Fibroblast of mammary gland (primary cell): ENCODE data around the gene KIF6.

Experiments used
- DNase-seq: peaks from one replicate; pipeline ENCODE4 v3.0.0-alpha.2; 2010; ENCODE audit warnings: low read depth
- H3K4me3 ChIP-seq: 2 replicates; pipeline ENCODE4 v1.5.1; 2011; ENCODE audit warnings: low read depth, mild to moderate bottlenecking, low read length, moderate library complexity; ENCODE audit not compliant: control insufficient read depth
- TF ChIP-seq, protein P1 (sequence below): conservative IDR thresholded peaks from 2 replicates; pipeline ENCODE4 v1.5.1; 2011; ENCODE audit warnings: low read depth, low read length, inconsistent platforms; ENCODE audit not compliant: control insufficient read depth, insufficient read depth

The KIF6 gene

DNA sequence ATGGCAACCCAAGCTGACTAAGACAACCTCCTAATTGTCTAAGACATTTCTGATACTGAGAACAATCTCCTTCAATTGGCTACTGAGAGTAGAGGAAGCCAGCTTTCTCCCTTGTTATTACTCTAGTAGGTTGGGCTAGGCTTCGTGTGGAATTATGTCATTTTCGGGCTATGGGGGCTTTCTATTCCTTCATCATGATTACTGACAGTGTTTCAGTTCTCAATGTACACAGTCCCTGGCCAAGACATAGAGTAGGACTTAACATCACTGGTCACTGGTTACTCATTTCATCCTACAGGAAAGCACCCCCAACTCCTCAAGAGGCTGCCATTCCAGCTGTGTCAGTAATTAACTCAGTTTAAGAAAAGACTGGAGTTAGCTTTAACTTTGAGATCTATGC lies 100.0 kb downstream of the KIF6 start:
- TF ChIP-seq, protein P1, sequence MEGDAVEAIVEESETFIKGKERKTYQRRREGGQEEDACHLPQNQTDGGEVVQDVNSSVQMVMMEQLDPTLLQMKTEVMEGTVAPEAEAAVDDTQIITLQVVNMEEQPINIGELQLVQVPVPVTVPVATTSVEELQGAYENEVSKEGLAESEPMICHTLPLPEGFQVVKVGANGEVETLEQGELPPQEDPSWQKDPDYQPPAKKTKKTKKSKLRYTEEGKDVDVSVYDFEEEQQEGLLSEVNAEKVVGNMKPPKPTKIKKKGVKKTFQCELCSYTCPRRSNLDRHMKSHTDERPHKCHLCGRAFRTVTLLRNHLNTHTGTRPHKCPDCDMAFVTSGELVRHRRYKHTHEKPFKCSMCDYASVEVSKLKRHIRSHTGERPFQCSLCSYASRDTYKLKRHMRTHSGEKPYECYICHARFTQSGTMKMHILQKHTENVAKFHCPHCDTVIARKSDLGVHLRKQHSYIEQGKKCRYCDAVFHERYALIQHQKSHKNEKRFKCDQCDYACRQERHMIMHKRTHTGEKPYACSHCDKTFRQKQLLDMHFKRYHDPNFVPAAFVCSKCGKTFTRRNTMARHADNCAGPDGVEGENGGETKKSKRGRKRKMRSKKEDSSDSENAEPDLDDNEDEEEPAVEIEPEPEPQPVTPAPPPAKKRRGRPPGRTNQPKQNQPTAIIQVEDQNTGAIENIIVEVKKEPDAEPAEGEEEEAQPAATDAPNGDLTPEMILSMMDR = no peak
- DNase-seq = no peak
- no peak overlapping the region for H3K4me3 ChIP-seq

DNA sequence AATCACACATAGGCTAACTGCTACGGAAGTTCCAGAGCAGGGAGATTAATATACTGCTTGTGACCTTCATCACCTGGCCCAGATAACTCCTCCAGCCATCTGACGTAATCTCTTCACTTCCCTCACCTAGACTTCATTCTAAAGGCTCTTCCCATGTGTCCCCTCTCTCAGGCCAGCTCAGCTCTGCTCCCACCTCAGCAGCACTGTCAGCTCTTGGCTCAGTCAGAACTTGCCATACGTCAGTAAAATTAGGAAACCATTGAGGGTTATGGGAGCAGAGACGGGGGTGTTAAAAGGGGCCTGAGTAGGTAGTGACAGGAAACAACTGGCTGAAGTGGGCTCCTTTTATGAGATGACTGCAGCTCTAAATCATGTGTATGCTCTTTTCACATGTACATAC lies 101.5 kb downstream of the KIF6 start:
- DNase-seq = no peak
- no peak overlapping the region for H3K4me3 ChIP-seq
- TF ChIP-seq, protein P1 = no peak

DNA sequence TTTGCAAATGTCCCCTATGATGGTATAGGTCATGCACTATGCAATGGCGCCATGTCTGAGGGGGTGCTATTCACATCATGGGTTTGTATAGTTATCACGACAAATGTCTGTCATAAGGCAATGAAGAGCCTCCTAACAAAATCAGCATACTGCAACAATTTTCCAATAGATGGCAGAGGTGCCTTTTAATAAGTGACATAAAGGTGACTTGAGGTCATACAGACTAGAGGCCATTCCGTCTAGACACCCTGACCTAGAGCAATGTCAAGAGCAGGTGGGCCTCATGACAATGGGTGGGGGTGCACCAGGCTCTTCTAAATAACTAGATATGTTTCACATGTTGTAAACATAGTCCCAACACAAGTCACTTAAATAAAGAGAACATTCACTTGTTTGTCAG lies 107.7 kb downstream of the KIF6 start:
- TF ChIP-seq, protein P1 = no peak
- no peak overlapping the region for H3K4me3 ChIP-seq
- DNase-seq = no peak

DNA sequence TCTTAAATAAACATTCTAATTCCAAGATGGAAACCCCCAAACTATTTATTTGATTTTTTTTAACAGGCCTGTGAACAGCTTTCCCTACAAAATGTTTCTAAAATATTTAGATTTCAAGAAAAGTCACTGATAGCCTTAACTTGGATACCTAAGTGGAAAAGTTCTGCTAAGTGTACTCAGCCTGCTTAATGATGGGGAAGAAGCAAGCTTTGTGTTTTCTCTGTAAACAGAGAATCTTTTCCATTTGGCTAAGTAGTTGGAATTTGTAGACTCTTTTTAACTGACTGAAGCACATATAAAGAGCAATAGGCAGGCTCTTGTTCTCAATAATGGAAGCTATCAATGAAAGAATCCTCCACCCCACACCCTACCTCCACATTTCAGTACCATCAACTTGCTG lies 108.2 kb downstream of the KIF6 start:
- no peak for DNase-seq
- TF ChIP-seq, protein P1 = no peak
- no peak overlapping the region for H3K4me3 ChIP-seq

DNA sequence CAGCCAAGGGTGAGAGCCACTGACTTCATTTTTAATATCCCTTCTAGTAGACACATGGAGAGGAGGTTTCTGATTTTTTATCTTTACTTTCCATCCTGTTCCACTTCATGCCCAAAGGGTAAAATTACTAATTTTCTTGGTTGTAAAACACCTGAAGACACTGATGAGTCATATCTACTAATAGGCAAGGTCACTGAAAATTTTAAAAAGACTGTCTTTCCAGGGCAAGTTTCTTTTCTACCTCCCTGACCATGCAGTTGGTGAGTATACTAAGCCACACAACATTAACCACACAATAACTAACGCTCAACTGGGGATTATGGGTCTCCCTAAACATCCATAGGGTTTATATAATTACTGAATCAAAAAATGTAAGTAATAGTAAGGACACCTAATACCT lies 109.6 kb downstream of the KIF6 start:
- TF ChIP-seq, protein P1 = no peak
- no peak overlapping the region for H3K4me3 ChIP-seq
- DNase-seq = no peak

DNA sequence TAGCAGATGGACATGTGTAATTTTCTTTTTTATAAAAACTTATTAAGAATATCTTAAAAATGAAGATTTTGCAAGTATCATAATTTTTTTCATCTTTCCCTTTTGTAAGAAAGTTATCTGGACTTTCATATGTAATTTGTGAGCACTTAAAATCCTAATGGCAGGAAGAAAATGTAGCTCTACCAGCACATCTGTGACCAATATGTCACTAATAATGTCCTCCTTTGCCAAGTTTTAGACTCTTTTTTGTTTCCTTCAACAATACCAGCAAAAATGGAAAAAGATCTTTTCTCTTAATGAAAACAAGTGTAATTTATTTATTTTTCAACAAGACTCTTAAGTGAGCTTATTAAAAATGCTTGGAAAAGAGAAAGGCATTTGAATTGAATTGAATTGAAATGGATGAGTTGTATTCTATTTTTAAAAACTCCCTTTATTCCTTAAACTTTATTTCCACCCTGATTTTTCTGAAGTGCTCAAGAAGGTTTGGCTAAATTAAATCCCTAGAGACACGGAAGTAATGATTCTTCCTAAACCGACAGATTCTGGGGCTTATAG lies 110.7 kb downstream of the KIF6 start:
- DNase-seq = no peak
- TF ChIP-seq, protein P1 = no peak

DNA sequence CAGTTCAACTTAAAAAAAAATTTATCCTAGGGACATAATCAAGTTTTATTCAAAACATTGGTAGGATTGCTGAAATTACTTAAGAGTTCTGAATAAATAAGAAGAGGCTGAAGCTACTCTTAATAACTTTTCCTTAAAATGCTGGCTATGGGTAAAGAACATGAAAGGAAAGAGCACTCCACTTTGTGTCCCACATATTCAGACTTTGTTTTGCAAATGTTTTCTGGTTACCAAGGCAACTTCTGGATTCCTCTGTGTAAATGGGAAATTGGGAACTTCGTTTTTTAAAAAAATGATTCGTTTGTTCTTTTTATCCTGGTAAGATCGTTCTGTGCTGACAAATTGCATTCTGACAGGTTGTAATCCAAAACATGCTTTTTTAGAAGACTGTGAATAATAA lies 115.0 kb downstream of the KIF6 start:
- DNase-seq = peak; percentile 7
- H3K4me3 ChIP-seq = no peak overlapping the region
- TF ChIP-seq, protein P1 = no peak

More for the DNA sequence above, 110.7 kb downstream of the KIF6 start:
- no peak overlapping the region for H3K4me3 ChIP-seq
